CD14-positive monocyte (primary cell): ENCODE data around the gene RMND5A. TPM values are rescaled to one million over a fixed set of nuclear protein-coding genes. Genes with fewer than 3 reads are reported as not detected.

Experiments
- DNase-seq, 3 donors: peaks; one replicate each; pipeline ENCODE4 v3.0.0-alpha.2; 2011 to 2022
- H2AFZ ChIP-seq: 2 replicates; pipeline ENCODE4 v1.6.0; 2012; ENCODE audit warnings: mild to moderate bottlenecking, low read depth, low read length, inconsistent platforms; ENCODE audit not compliant: insufficient read depth, poor library complexity, severe bottlenecking
- H3K27ac ChIP-seq, 2 donors: 1 replicate in 1 of 2; 2 replicates in 1 of 2; pipeline ENCODE4 v1.5.1; 2012 to 2013; ENCODE audit warnings: low read length in 2 of 2, control low read depth in 1 of 2, inconsistent platforms in 1 of 2, low read depth in 1 of 2, mild to moderate bottlenecking in 1 of 2
- H3K27me3 ChIP-seq, 2 donors: one replicate each; pipeline versions ENCODE4 v1.6.0 to v1.6.1; 2011 to 2013; ENCODE audit warnings: low read length in 2 of 2; ENCODE audit not compliant: control insufficient read depth in 2 of 2, insufficient read depth in 2 of 2
- H3K36me3 ChIP-seq, 2 donors: replicated peaks in 1 of 2; 1 replicate in 1 of 2; 2 replicates in 1 of 2; pipeline versions ENCODE4 v1.5.1 to v1.6.1; 2012 to 2013; ENCODE audit warnings: low read length in 2 of 2, control low read depth in 1 of 2, inconsistent platforms in 1 of 2, mild to moderate bottlenecking in 1 of 2; ENCODE audit not compliant: insufficient read depth in 2 of 2, control insufficient read depth in 1 of 2
- H3K4me1 ChIP-seq, 2 donors: 1 replicate in 1 of 2; 2 replicates in 1 of 2; pipeline versions ENCODE4 v1.5.1 to v1.6.1; 2012 to 2013; ENCODE audit warnings: low read length in 2 of 2, control low read depth in 1 of 2, inconsistent platforms in 1 of 2, mild to moderate bottlenecking in 1 of 2, moderate library complexity in 1 of 2; ENCODE audit not compliant: insufficient read depth in 2 of 2, control insufficient read depth in 1 of 2
- H3K4me2 ChIP-seq: replicated peaks from 2 replicates; pipeline ENCODE3; 2012; ENCODE audit warnings: low read length, moderate library complexity, mild to moderate bottlenecking; ENCODE audit not compliant: poor library complexity, severe bottlenecking; ENCODE audit errors: extremely low read depth
- H3K4me3 ChIP-seq, 3 experiments: fragments of 200-600 bp in 1 of 3; sonication (generic) in 1 of 3; replicated peaks in 1 of 3; 1 replicate in 2 of 3; 2 replicates in 1 of 3; pipeline ENCODE4 v1.5.1; 2011 to 2013; ENCODE audit warnings: low read length in 3 of 3, mild to moderate bottlenecking in 3 of 3, control low read depth in 2 of 3, low read depth in 2 of 3, inconsistent platforms in 1 of 3, moderate library complexity in 1 of 3
- H3K79me2 ChIP-seq: 2 replicates; pipeline ENCODE4 v1.6.0; 2012; ENCODE audit warnings: mild to moderate bottlenecking, control low read depth, inconsistent platforms, low read length, moderate library complexity; ENCODE audit not compliant: insufficient read depth
- H3K9ac ChIP-seq: 2 replicates; pipeline ENCODE4 v1.6.0; 2017; ENCODE audit warnings: low read length, mild to moderate bottlenecking; ENCODE audit not compliant: insufficient read depth, poor library complexity, severe bottlenecking
- H3K9me3 ChIP-seq, 2 donors: replicated peaks in 1 of 2; 1 replicate in 1 of 2; 2 replicates in 1 of 2; pipeline versions ENCODE4 v1.5.1 to v1.6.1; 2012 to 2013; ENCODE audit warnings: low read length in 2 of 2, control low read depth in 1 of 2; ENCODE audit not compliant: control insufficient read depth in 1 of 2, insufficient read depth in 1 of 2
- H4K20me1 ChIP-seq: 2 replicates; pipeline ENCODE4 v1.6.0; 2012; ENCODE audit warnings: mild to moderate bottlenecking, low read length, control low read depth, moderate library complexity; ENCODE audit not compliant: insufficient read depth
- H3K27ac Mint-ChIP-seq, 7 donors: one replicate each; pipeline ENCODE4 v1.8.0; 2020; ENCODE audit warnings: mild to moderate bottlenecking in 7 of 7, mixed read lengths in 7 of 7, moderate library complexity in 6 of 7, inconsistent platforms in 2 of 7
- H3K27me3 Mint-ChIP-seq, 3 donors: one replicate each; pipeline ENCODE4 v1.8.0; 2021 to 2022; ENCODE audit warnings: low read depth in 3 of 3, mild to moderate bottlenecking in 3 of 3, mixed read lengths in 3 of 3, moderate library complexity in 3 of 3, inconsistent platforms in 1 of 3
- H3K36me3 Mint-ChIP-seq, 2 donors: one replicate each; pipeline ENCODE4 v1.8.0; 2020; ENCODE audit warnings: mixed read lengths in 2 of 2, inconsistent platforms in 1 of 2, mild to moderate bottlenecking in 1 of 2
- H3K4me1 Mint-ChIP-seq: one replicate; pipeline ENCODE4 v1.8.0; 2020; ENCODE audit warnings: mild to moderate bottlenecking, mixed read lengths
- H3K4me3 Mint-ChIP-seq, 2 donors: one replicate each; pipeline ENCODE4 v1.8.0; 2020; ENCODE audit warnings: mild to moderate bottlenecking in 2 of 2, mixed read lengths in 2 of 2, moderate library complexity in 1 of 2
- H3K9me3 Mint-ChIP-seq, 7 donors: one replicate each; pipeline ENCODE4 v1.8.0; 2020 to 2022; ENCODE audit warnings: mixed read lengths in 7 of 7, mild to moderate bottlenecking in 6 of 7, moderate library complexity in 6 of 7, inconsistent platforms in 2 of 7
- WGBS: methylation state at CpG from one replicate; pipeline ENCODE4 v1.1.5; 2013; ENCODE audit warnings: missing lambda C conversion rate; ENCODE audit not compliant: insufficient coverage; 5-methylcytosine and 5-hydroxymethylcytosine counted together
- intact Hi-C, 2 donors: fragments of 100-400 bp; cut with micrococcal nuclease; formaldehyde crosslinking; loops; one replicate each; pipeline versions ENCODE4 v1.15.0 to v1.15.1; 2023
- polyA plus RNA-seq, 3 donors: library from polyadenylated mRNA; depleted of rRNA in 1 of 3; unstranded in 2 of 3; stranded (reverse) in 1 of 3; fragments of 300-500 nt in 2 of 3; fragments of >200 nt in 1 of 3; fragmentation: Illumina TruSeq in 2 of 3; gene quantifications; 1 replicate in 2 of 3; 2 replicates in 1 of 3; pipeline ENCODE4 v1.2.3, GENCODE V29; 2012 to 2021
- TF ChIP-seq, protein P1 (sequence below): fragments of 200-600 bp; IDR thresholded peaks from one replicate; pipeline ENCODE4 v1.8.0; 2022; ENCODE audit warnings: antibody characterized with exemption, mild to moderate bottlenecking

RMND5A gene
- polyA plus RNA-seq, 3 donors: 18.5 to 20.3 (median 18.9) TPM

- H3K4me2 ChIP-seq: no peak overlapping the region
- Mint-ChIP-seq H3K27me3 (no peaks in the 10 kb centered on the region), H3K27ac (no peak overlapping the region), H3K36me3 (peaks cover 78 to 91% of the 10 kb centered on the region in 2 donors), H3K4me1 (peaks cover 3% of the 10 kb centered on the region), H3K4me3 (no peak overlapping the region), H3K9me3 (peaks cover 12 to 21% (median 17%) of the 10 kb centered on the region in 7 donors)
- no peaks in the 10 kb centered on the region for H3K27me3 ChIP-seq
- H3K27ac ChIP-seq: no peak overlapping the region
- WGBS: 100% methylated on average over 2 of the region's 3 CpGs
- peaks cover 5 to 18% of the 10 kb centered on the region in 2 donors for H3K9me3 ChIP-seq
- intact Hi-C loops: no loop called here
- DNase-seq: no peak
- H3K9ac ChIP-seq: no peak overlapping the region
- H3K4me3 ChIP-seq: no peak overlapping the region
- peaks cover 48 to 92% of the 10 kb centered on the region in 2 donors for H3K36me3 ChIP-seq
- H3K4me1 ChIP-seq: peaks cover 0 to 4% of the 10 kb centered on the region in 2 donors
- H3K79me2 ChIP-seq: peaks cover 37% of the 10 kb centered on the region
- TF ChIP-seq, protein P1, sequence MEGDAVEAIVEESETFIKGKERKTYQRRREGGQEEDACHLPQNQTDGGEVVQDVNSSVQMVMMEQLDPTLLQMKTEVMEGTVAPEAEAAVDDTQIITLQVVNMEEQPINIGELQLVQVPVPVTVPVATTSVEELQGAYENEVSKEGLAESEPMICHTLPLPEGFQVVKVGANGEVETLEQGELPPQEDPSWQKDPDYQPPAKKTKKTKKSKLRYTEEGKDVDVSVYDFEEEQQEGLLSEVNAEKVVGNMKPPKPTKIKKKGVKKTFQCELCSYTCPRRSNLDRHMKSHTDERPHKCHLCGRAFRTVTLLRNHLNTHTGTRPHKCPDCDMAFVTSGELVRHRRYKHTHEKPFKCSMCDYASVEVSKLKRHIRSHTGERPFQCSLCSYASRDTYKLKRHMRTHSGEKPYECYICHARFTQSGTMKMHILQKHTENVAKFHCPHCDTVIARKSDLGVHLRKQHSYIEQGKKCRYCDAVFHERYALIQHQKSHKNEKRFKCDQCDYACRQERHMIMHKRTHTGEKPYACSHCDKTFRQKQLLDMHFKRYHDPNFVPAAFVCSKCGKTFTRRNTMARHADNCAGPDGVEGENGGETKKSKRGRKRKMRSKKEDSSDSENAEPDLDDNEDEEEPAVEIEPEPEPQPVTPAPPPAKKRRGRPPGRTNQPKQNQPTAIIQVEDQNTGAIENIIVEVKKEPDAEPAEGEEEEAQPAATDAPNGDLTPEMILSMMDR: no peak
- peaks cover 83% of the 10 kb centered on the region for H4K20me1 ChIP-seq
- H2AFZ ChIP-seq: no peak overlapping the region
Observed at GRCh38 chr2:86752934-86753333, 32.8 kb downstream of the RMND5A start.

DNA sequence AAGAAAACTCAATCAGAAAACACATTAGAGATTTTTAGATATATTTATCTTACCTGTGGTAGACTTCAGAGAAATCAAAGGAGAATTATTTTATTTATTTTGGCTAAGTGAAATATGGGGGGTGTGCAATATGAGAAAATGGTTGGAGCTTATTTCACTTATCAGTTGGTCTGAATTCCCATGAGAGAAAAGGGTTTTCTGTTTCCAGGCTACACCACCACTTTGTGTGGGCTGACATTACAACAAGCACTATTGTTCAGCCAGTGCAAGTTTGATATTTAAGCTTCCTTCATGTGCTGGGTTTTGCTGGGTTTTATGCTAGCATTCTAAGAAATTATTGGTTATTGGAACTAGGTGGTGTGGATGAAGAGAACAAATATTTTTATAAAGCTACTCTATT lies 33.5 kb downstream of the RMND5A start:
- Mint-ChIP-seq H3K4me1 (no peaks in the 10 kb centered on the region), H3K36me3 (peaks cover 80 to 96% of the 10 kb centered on the region in 2 donors), H3K27ac (no peak overlapping the region), H3K4me3 (no peak overlapping the region), H3K9me3 (peaks cover 12 to 21% (median 17%) of the 10 kb centered on the region in 7 donors), H3K27me3 (no peaks in the 10 kb centered on the region)
- Histone ChIP-seq H2AFZ (no peak overlapping the region), H3K27me3 (no peaks in the 10 kb centered on the region), H3K4me2 (no peak overlapping the region), H3K27ac (no peak overlapping the region), H3K36me3 (peaks cover 48 to 92% of the 10 kb centered on the region in 2 donors), H3K79me2 (peaks cover 31% of the 10 kb centered on the region), H3K4me1 (no peaks in the 10 kb centered on the region), H4K20me1 (peaks cover 80% of the 10 kb centered on the region), H3K9ac (no peak overlapping the region), H3K9me3 (peaks cover 5 to 18% of the 10 kb centered on the region in 2 donors), H3K4me3 (no peak overlapping the region)
- intact Hi-C loops: no loop called here
- DNase-seq: no peak
- TF ChIP-seq, protein P1: no peak
